ENCODE results near the gene CHPF.

DNA sequence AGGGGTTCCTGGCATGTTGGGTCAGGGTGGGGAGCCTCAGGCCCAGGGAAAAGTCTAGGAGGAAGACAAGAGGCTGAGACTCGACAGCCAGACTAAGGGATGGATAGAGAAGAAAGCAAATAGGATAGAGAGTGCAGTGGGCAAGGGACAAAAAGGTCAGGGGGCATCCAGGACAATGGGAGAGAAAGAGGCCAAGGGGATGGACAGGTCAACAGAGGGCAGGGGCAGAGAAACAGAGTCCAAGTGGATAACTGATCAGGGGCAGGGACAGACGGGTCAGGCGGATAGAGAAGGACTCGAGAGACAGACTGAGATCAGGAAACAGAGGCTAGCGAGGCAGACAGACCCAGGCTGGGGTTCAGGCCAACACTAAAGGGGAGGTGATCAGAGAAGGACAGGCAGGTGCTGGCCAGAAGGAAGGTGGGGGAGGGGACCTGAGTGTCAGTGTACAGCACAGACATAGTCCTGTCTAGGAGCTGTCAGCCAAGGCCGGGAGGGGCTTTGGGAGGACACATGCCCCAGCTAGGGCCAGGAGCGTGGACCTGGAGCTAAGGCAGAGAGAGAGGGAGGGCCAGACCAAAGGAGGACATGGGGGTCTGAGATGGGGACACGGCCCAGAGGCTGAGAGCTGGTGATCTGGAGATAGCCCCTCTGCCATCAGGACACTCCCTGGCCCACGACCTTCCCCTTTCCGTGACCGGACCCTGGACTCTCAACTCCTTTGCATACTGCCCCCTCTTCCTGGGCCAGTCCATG, 17.1 kb downstream of the CHPF start:
- no peak for TF ChIP-seq POLR2A (IDR thresholded peaks at IDR 0.05; ENCODE audit: low read depth, low read length)
- no peak for TF ChIP-seq TAF1 (IDR thresholded peaks at IDR 0.05; ENCODE audit: borderline replicate concordance, low read depth, low read length)
- TF ChIP-seq POLR2AphosphoS5 (IDR thresholded peaks at IDR 0.05; ENCODE audit: low read depth, low read length) = no peak
